GM12878 (cell line): ENCODE data around the gene ENDOV. TPM values are rescaled to one million over a fixed set of nuclear protein-coding genes. Genes with fewer than 3 reads are reported as not detected.
A peak's percentile ranks its signal among the peaks of the same experiment; 100 is the strongest.

Experiments
- ATAC-seq: fragments of 200-7000 bp; cut with Tn5 transposase; 3 replicates; pipeline ENCODE4 v1.9.1; 2020; ENCODE audit warnings: mild to moderate bottlenecking, moderate library complexity
- BruUV-seq: library from RNA; stranded (reverse); fragments of 400-500 nt; replicated peaks from 2 replicates; lab custom pipeline; 2021; lab: Mats Ljungman, UMichigan
- CTCF ChIA-PET: fragments of 300-600 bp; sonication (Branson Sonifier 250); formaldehyde crosslinking; extraction: SDS; loops from one replicate; lab custom pipeline; 2021; ENCODE audit warnings: inconsistent platforms; lab: Yijun Ruan, JAX
- POLR2A ChIA-PET: fragments of 350-600 bp; formaldehyde crosslinking; extraction: SDS; loops from one replicate; lab custom pipeline; 2021; ENCODE audit warnings: inconsistent platforms; lab: Charles Lee
- RAD21 ChIA-PET: fragments of 300-600 bp; sonication (Branson Sonifier 250); formaldehyde crosslinking; loops from one replicate; lab custom pipeline; 2023; ENCODE audit warnings: antibody characterized with exemption; ENCODE audit not compliant: unreplicated experiment; lab: Charles Lee
- SMC1A ChIA-PET: fragments of 300-600 bp; sonication (Branson Sonifier 250); formaldehyde crosslinking; loops from one replicate; lab custom pipeline; 2023; ENCODE audit not compliant: unreplicated experiment, uncharacterized antibody; lab: Charles Lee
- DNase-seq: peaks from one replicate; pipeline ENCODE4 v3.0.0-alpha.2; 2011; ENCODE audit warnings: low read depth, low spot score
- FAIRE-seq: peaks from 3 replicates; lab custom pipeline; 2011; peaks lifted over from hg19 to GRCh38; lab: Jason Lieb, UNC
- H2AFZ ChIP-seq: 2 replicates; pipeline ENCODE4 v1.6.0; 2011; ENCODE audit warnings: low read depth, low read length, control low read depth; ENCODE audit not compliant: control insufficient read depth
- H3K27ac ChIP-seq: 2 replicates; pipeline ENCODE4 v1.5.1; 2011; ENCODE audit warnings: control low read depth; ENCODE audit not compliant: control insufficient read depth, insufficient read depth
- H3K27me3 ChIP-seq, 2 experiments: replicated peaks in 1 of 2; 2 replicates each; pipeline versions ENCODE4 v1.6.0 to v1.6.1; 2011; ENCODE audit warnings: low read length in 1 of 2; ENCODE audit not compliant: control insufficient read depth in 2 of 2, insufficient read depth in 2 of 2
- H3K36me3 ChIP-seq, 2 experiments: 2 replicates each; pipeline ENCODE4 v1.5.1; 2011; ENCODE audit warnings: low read length in 1 of 2; ENCODE audit not compliant: control insufficient read depth in 2 of 2, insufficient read depth in 2 of 2
- H3K4me1 ChIP-seq: 2 replicates; pipeline ENCODE4 v1.6.1; 2011; ENCODE audit warnings: mild to moderate bottlenecking, low read length, moderate library complexity, mixed read lengths; ENCODE audit not compliant: control insufficient read depth, insufficient read depth
- H3K4me2 ChIP-seq: 2 replicates; pipeline ENCODE4 v1.6.0; 2011; ENCODE audit warnings: control low read depth; ENCODE audit not compliant: control insufficient read depth, insufficient read depth
- H3K4me3 ChIP-seq: fragments of 200-600 bp; sonication (generic); 2 replicates; pipeline ENCODE4 v1.5.1; 2016
- H3K79me2 ChIP-seq: 2 replicates; pipeline ENCODE4 v1.6.0; 2011; ENCODE audit warnings: low read length; ENCODE audit not compliant: control insufficient read depth, insufficient read depth
- H3K9ac ChIP-seq: 2 replicates; pipeline ENCODE4 v1.8.0; 2011; ENCODE audit warnings: low read length, control low read depth, mixed read lengths; ENCODE audit not compliant: control insufficient read depth, insufficient read depth
- H3K9me3 ChIP-seq: replicated peaks from 3 replicates; pipeline ENCODE4 v1.5.1; 2011; ENCODE audit warnings: mild to moderate bottlenecking, low read length; ENCODE audit not compliant: control insufficient read depth, insufficient read depth
- H4K20me1 ChIP-seq: 2 replicates; pipeline ENCODE4 v1.6.0; 2011; ENCODE audit not compliant: control insufficient read depth, insufficient read depth
- IRF5 ChIP-seq: fragments of 450-650 bp; IDR thresholded peaks from 2 replicates; pipeline ENCODE4 v1.6.1; 2017; ENCODE audit warnings: borderline replicate concordance
- MEF2A ChIP-seq: IDR thresholded peaks from 2 replicates; pipeline ENCODE4 v1.6.1; 2011; ENCODE audit warnings: low read depth, mild to moderate bottlenecking, low read length, moderate library complexity; ENCODE audit not compliant: insufficient read depth
- PRDM15 ChIP-seq: fragments of 450-650 bp; formaldehyde crosslinking; IDR thresholded peaks from 2 replicates; pipeline ENCODE4 v1.4.0; 2020; ENCODE audit warnings: mild to moderate bottlenecking, moderate library complexity
- STAT1 ChIP-seq: fragments of 450-650 bp; conservative IDR thresholded peaks from 2 replicates; pipeline ENCODE4 v1.6.1; 2014; ENCODE audit warnings: antibody characterized with exemption, mild to moderate bottlenecking
- SUPT20H ChIP-seq: IDR thresholded peaks from 2 replicates; pipeline ENCODE4 v1.6.1; 2011; ENCODE audit warnings: low read depth, mild to moderate bottlenecking, low read length, moderate library complexity, borderline replicate concordance; ENCODE audit not compliant: control insufficient read depth
- WRNIP1 ChIP-seq: IDR thresholded peaks from 2 replicates; pipeline ENCODE4 v1.6.1; 2011; ENCODE audit warnings: low read depth, low read length, improper control_type of control experiment, borderline replicate concordance
- ZNF687 ChIP-seq: fragments of 450-650 bp; IDR thresholded peaks from 2 replicates; pipeline ENCODE4 v1.6.1; 2017; ENCODE audit warnings: mild to moderate bottlenecking, moderate library complexity
- WGBS: methylation state at CpG from one replicate; pipeline ENCODE4 v1.1.6; 2016; ENCODE audit warnings: low lambda C conversion rate; ENCODE audit not compliant: insufficient replicate concordance, insufficient coverage; ENCODE audit errors: missing lambda C conversion rate; 5-methylcytosine and 5-hydroxymethylcytosine counted together
- in situ Hi-C: fragments of 300-500 bp; cut with MboI; formaldehyde crosslinking; loops from 9 replicates; pipeline ENCODE4 v1.14.3; 2018; ENCODE audit warnings: mixed read lengths
- intact Hi-C: fragments of 100-400 bp; cut with micrococcal nuclease; formaldehyde crosslinking; loops from one replicate; pipeline ENCODE4 v1.14.2; 2022; ENCODE audit not compliant: unreplicated experiment
- polyA plus RNA-seq, 11 experiments: library from polyadenylated mRNA; depleted of rRNA in 4 of 11; unstranded in 6 of 11; stranded (reverse) in 5 of 11; fragments of >200 nt; fragmentation: Nextera tagmentation in 4 of 11; fragmentation: Illumina TruSeq in 1 of 11; extraction: Ambion mirVana in 4 of 11; extraction: Trizol in 1 of 11; gene quantifications; 1 replicate in 1 of 11; 2 replicates in 10 of 11; pipeline versions ENCODE4 v1.2.1 to v1.2.3, GENCODE V29; 2011 to 2016; ENCODE audit warnings: inconsistent platforms in 2 of 11, missing spikeins in 2 of 11, low read depth in 1 of 11
- total RNA-seq, 4 experiments: library from RNA; depleted of rRNA in 3 of 4; stranded (reverse); fragments of >200 nt in 3 of 4; fragmentation: Illumina TruSeq in 1 of 4; extraction: Trizol in 1 of 4; gene quantifications; 2 replicates each; pipeline versions ENCODE4 v1.2.1 to v1.2.3, GENCODE V29; 2013 to 2021

ENDOV gene
- total and polyA plus RNA-seq, 10 of the 15 experiments (the other 5 are each of a cell fraction or from before 2014, with no cell fraction given), result 0.63 to 11.9 (median 8.1) TPM

- intact Hi-C loops (loop anchor here (10.0 kb wide), 1 partner anchor 173 kb away; no protein-coding TSS in a partner anchor), in situ Hi-C loops (no loop called here)
- ChIA-PET SMC1A (no interaction called here), CTCF (no interaction called here), RAD21 (no interaction called here), POLR2A (no interaction called here)
- no peak for DNase-seq
- no peak for TF ChIP-seq MEF2A
- BruUV-seq, result TSS peak; percentile 19
- FAIRE-seq, result no peak
- Histone ChIP-seq H3K79me2 (no peaks in the 10 kb centered on the region), H3K9me3 (no peaks in the 10 kb centered on the region), H3K4me2 (no peak overlapping the region), H3K4me3 (no peak overlapping the region), H2AFZ (no peak overlapping the region), H3K36me3 (peaks cover 33 to 50% of the 10 kb centered on the region in 2 experiments), H3K27me3 (no peaks in the 10 kb centered on the region), H3K9ac (no peak overlapping the region), H3K27ac (no peak overlapping the region), H4K20me1 (no peaks in the 10 kb centered on the region), H3K4me1 (no peaks in the 10 kb centered on the region)
- no peak for ATAC-seq
- 97% methylated on average over 17 of the region's 17 CpGs for WGBS
These were observed 47.5 kb upstream of the ENDOV start for GRCh38 chr17:80367503-80367902.

- no peak overlapping the region for H3K9ac ChIP-seq
- SMC1A ChIA-PET, result interaction anchor here (1.3 kb wide), 1 partner anchor 175 kb away, joined by 6 read pairs; no protein-coding TSS in a partner anchor
- no peaks in the 10 kb centered on the region for H4K20me1 ChIP-seq
- FAIRE-seq (no peak), ATAC-seq (no peak), DNase-seq (no peak)
- intact Hi-C loops (no loop called here), in situ Hi-C loops (no loop called here)
- POLR2A ChIA-PET, result no interaction called here
- H3K27ac ChIP-seq, result no peak overlapping the region
- H3K4me1 ChIP-seq, result no peaks in the 10 kb centered on the region
- no peaks in the 10 kb centered on the region for H3K79me2 ChIP-seq
- H3K4me2 ChIP-seq, result no peak overlapping the region
- RAD21 ChIA-PET, result no interaction called here
- no peaks in the 10 kb centered on the region for H3K9me3 ChIP-seq
- CTCF ChIA-PET, result no interaction called here
- H3K36me3 ChIP-seq, result peaks cover 26 to 42% of the 10 kb centered on the region in 2 experiments
- no TSS peak for BruUV-seq
- no peaks in the 10 kb centered on the region for H3K27me3 ChIP-seq
- H3K4me3 ChIP-seq, result no peak overlapping the region
- WGBS, result 100% methylated on average over 5 of the region's 5 CpGs
- H2AFZ ChIP-seq, result no peak overlapping the region
- TF ChIP-seq ZNF687, result no peak
- no peak for TF ChIP-seq PRDM15
- TF ChIP-seq STAT1, result no peak
- TF ChIP-seq SUPT20H, result no peak
- no peak for TF ChIP-seq IRF5
- no peak for TF ChIP-seq WRNIP1
These were observed 43.8 kb upstream of the ENDOV start for GRCh38 chr17:80371196-80371595.
